Endodermal cell (in vitro differentiated cells): ENCODE measurements around the gene S1PR1. TPM values are rescaled to one million over a fixed set of nuclear protein-coding genes. Genes with fewer than 3 reads are reported as not detected.

Experiments used
- DNase-seq: peaks from one replicate; pipeline ENCODE4 v3.0.0-alpha.2; 2017
- H3K27ac ChIP-seq: 2 replicates; pipeline ENCODE4 v1.5.1; 2013; ENCODE audit warnings: mild to moderate bottlenecking, low read depth, low read length, moderate library complexity
- H3K27me3 ChIP-seq: 2 replicates; pipeline ENCODE4 v1.6.1; 2013; ENCODE audit warnings: mild to moderate bottlenecking, low read length, moderate library complexity; ENCODE audit not compliant: insufficient read depth, control insufficient read depth, poor library complexity, severe bottlenecking
- H3K36me3 ChIP-seq: 2 replicates; pipeline ENCODE4 v1.7.0; 2013; ENCODE audit warnings: mild to moderate bottlenecking, low read length, moderate library complexity; ENCODE audit not compliant: control insufficient read depth, insufficient read depth
- H3K4me1 ChIP-seq: one replicate; pipeline ENCODE4 v1.7.0; 2013; ENCODE audit warnings: low read length; ENCODE audit not compliant: control insufficient read depth, insufficient read depth
- H3K4me3 ChIP-seq: 2 replicates; pipeline ENCODE4 v1.5.1; 2013; ENCODE audit warnings: mild to moderate bottlenecking, low read length, moderate library complexity
- H3K9ac ChIP-seq: 2 replicates; pipeline ENCODE4 v1.6.1; 2013; ENCODE audit warnings: mild to moderate bottlenecking, low read length, moderate library complexity; ENCODE audit not compliant: poor library complexity, severe bottlenecking; ENCODE audit errors: extremely low read depth
- H3K9me3 ChIP-seq: 2 replicates; pipeline ENCODE4 v1.6.1; 2013; ENCODE audit warnings: mild to moderate bottlenecking, low read length, moderate library complexity; ENCODE audit not compliant: control insufficient read depth
- H3K27ac Mint-ChIP-seq: 2 replicates; pipeline ENCODE4 v1.8.0; 2020; ENCODE audit warnings: mixed read lengths
- H3K27me3 Mint-ChIP-seq: 2 replicates; pipeline ENCODE4 v1.8.0; 2021; ENCODE audit warnings: mild to moderate bottlenecking, mixed read lengths; ENCODE audit not compliant: insufficient read depth
- H3K36me3 Mint-ChIP-seq: 2 replicates; pipeline ENCODE4 v1.8.0; 2020; ENCODE audit warnings: low read depth, mixed read lengths
- H3K4me1 Mint-ChIP-seq: 2 replicates; pipeline ENCODE4 v1.8.0; 2020; ENCODE audit warnings: mixed read lengths
- H3K4me3 Mint-ChIP-seq: 2 replicates; pipeline ENCODE4 v1.8.0; 2020; ENCODE audit warnings: mild to moderate bottlenecking, moderate library complexity, mixed read lengths
- H3K9me3 Mint-ChIP-seq: 2 replicates; pipeline ENCODE4 v1.8.0; 2020; ENCODE audit warnings: mild to moderate bottlenecking, mixed read lengths
- CTCF ChIP-seq: fragments of 200-600 bp; sonication (generic); conservative IDR thresholded peaks from 2 replicates; pipeline ENCODE4 v1.5.0; 2021; ENCODE audit warnings: antibody characterized with exemption, mild to moderate bottlenecking
- WGBS, 2 experiments: methylation state at CpG; one replicate each; pipeline versions ENCODE4 v1.1.5 to v1.1.7; 2013; ENCODE audit warnings: missing lambda C conversion rate in 2 of 2, mixed read lengths in 1 of 2; ENCODE audit not compliant: insufficient coverage in 1 of 2, insufficient read length in 1 of 2; 5-methylcytosine and 5-hydroxymethylcytosine counted together
- total RNA-seq, 2 donors: library from RNA; stranded (reverse); fragmentation: NEBNext Ultra II Directional in 1 of 2; extraction: Animal tissue kit (Norgen Biotek cat#: 25700) in 1 of 2; gene quantifications; 2 replicates in 1 of 2; 3 replicates in 1 of 2; pipeline ENCODE4 v1.2.1, GENCODE V29; 2021

Gene S1PR1
- total RNA-seq, 2 donors from 2014 or later = 0.35 to 0.53 TPM

GRCh38 chr1:101278845-101279244 is 42.0 kb downstream of the S1PR1 start:
- Histone ChIP-seq H3K4me3 (no peak overlapping the region), H3K9ac (no peak overlapping the region), H3K36me3 (no peaks in the 10 kb centered on the region), H3K4me1 (peaks cover 15% of the 10 kb centered on the region), H3K27ac (no peak overlapping the region), H3K9me3 (no peaks in the 10 kb centered on the region), H3K27me3 (no peaks in the 10 kb centered on the region)
- no peak overlapping the region for H3K27ac Mint-ChIP-seq
- DNase-seq = no peak
- no peaks in the 10 kb centered on the region for H3K36me3 Mint-ChIP-seq
- peaks cover 19% of the 10 kb centered on the region for H3K4me1 Mint-ChIP-seq
- peaks cover 6% of the 10 kb centered on the region for H3K27me3 Mint-ChIP-seq
- no peaks in the 10 kb centered on the region for H3K9me3 Mint-ChIP-seq
- H3K4me3 Mint-ChIP-seq = no peak overlapping the region
- 96 to 100% methylated on average over 3 of the region's 3 CpGs for WGBS, 2 experiments
- no peak for TF ChIP-seq CTCF

GRCh38 chr1:101280049-101280592 is 43.3 kb downstream of the S1PR1 start:
- H3K9me3 Mint-ChIP-seq = no peaks in the 10 kb centered on the region
- Histone ChIP-seq H3K4me3 (no peak overlapping the region), H3K4me1 (peaks cover 18% of the 10 kb centered on the region), H3K9me3 (no peaks in the 10 kb centered on the region), H3K27ac (no peak overlapping the region), H3K36me3 (no peaks in the 10 kb centered on the region), H3K27me3 (no peaks in the 10 kb centered on the region), H3K9ac (no peak overlapping the region)
- H3K27me3 Mint-ChIP-seq = peaks cover 6% of the 10 kb centered on the region
- TF ChIP-seq CTCF = no peak
- WGBS, 2 experiments = 100% methylated on average over 1 of the region's 1 CpG; no CpG with 5 or more reads in 1 of the 2 experiments
- no peak for DNase-seq
- no peaks in the 10 kb centered on the region for H3K36me3 Mint-ChIP-seq
- no peak overlapping the region for H3K27ac Mint-ChIP-seq
- H3K4me3 Mint-ChIP-seq = no peak overlapping the region
- H3K4me1 Mint-ChIP-seq = peaks cover 22% of the 10 kb centered on the region

GRCh38 chr1:101280942-101281654 is 44.3 kb downstream of the S1PR1 start:
- Histone ChIP-seq H3K36me3 (no peaks in the 10 kb centered on the region), H3K9ac (no peak overlapping the region), H3K4me3 (no peak overlapping the region), H3K4me1 (peaks cover 18% of the 10 kb centered on the region), H3K27ac (no peak overlapping the region), H3K27me3 (no peaks in the 10 kb centered on the region), H3K9me3 (no peaks in the 10 kb centered on the region)
- Mint-ChIP-seq H3K9me3 (no peaks in the 10 kb centered on the region), H3K27ac (no peak overlapping the region), H3K4me3 (no peak overlapping the region), H3K27me3 (peaks cover 6% of the 10 kb centered on the region), H3K4me1 (peaks cover 22% of the 10 kb centered on the region), H3K36me3 (no peaks in the 10 kb centered on the region)
- no peak for DNase-seq
- no peak for TF ChIP-seq CTCF
- WGBS, 2 experiments = 91% methylated on average over 4 of the region's 4 CpGs; no CpG with 5 or more reads in 1 of the 2 experiments
